IMR-90 (cell line): ENCODE data around the gene CENPX. TPM values are rescaled to one million over a fixed set of nuclear protein-coding genes. Genes with fewer than 3 reads are reported as not detected.

Source experiments
- ATAC-seq: fragments of 200-7000 bp; cut with Tn5 transposase; 2 replicates; pipeline ENCODE4 v1.9.1; 2020; ENCODE audit warnings: low read depth, mild to moderate bottlenecking, moderate library complexity
- BruUV-seq: library from RNA; stranded (reverse); fragments of 400-500 nt; replicated peaks from 2 replicates; lab custom pipeline; 2021; lab: Mats Ljungman, UMichigan
- CTCF ChIA-PET: fragments of 300-600 bp; formaldehyde crosslinking; extraction: SDS; loops from one replicate; lab custom pipeline; 2021; ENCODE audit warnings: antibody characterized with exemption; lab: Yijun Ruan, JAX
- POLR2A ChIA-PET: fragments of 300-600 bp; sonication (Branson Sonifier 250); formaldehyde crosslinking; loops from one replicate; lab custom pipeline; 2022; ENCODE audit warnings: antibody characterized with exemption; ENCODE audit not compliant: unreplicated experiment; lab: Charles Lee
- DNase-seq: peaks from one replicate; pipeline ENCODE4 v3.0.0; 2013
- H2AFZ ChIP-seq: replicated peaks from 2 replicates; pipeline ENCODE3; 2013; ENCODE audit warnings: low read length, mild to moderate bottlenecking; ENCODE audit not compliant: poor library complexity
- H2AK5ac ChIP-seq: 2 replicates; pipeline ENCODE4 v1.6.1; 2013; ENCODE audit warnings: low read depth, low read length, inconsistent platforms
- H2AK9ac ChIP-seq: replicated peaks from 2 replicates; pipeline ENCODE3; 2013; ENCODE audit warnings: mild to moderate bottlenecking, low read depth, low read length, moderate library complexity; ENCODE audit not compliant: poor library complexity
- H2BK120ac ChIP-seq: 2 replicates; pipeline ENCODE4 v1.6.1; 2013; ENCODE audit warnings: low read depth, low read length, inconsistent platforms
- H2BK15ac ChIP-seq: 3 replicates; pipeline ENCODE4 v1.6.1; 2013; ENCODE audit warnings: low read depth, low read length, inconsistent platforms
- H2BK20ac ChIP-seq: 2 replicates; pipeline ENCODE4 v1.6.1; 2013; ENCODE audit warnings: low read depth, mild to moderate bottlenecking, inconsistent platforms, low read length, moderate library complexity
- H2BK5ac ChIP-seq: 2 replicates; pipeline ENCODE4 v1.6.1; 2013; ENCODE audit warnings: mild to moderate bottlenecking, low read depth, low read length, inconsistent platforms; ENCODE audit not compliant: poor library complexity, severe bottlenecking
- H3K14ac ChIP-seq: replicated peaks from 2 replicates; pipeline ENCODE4 v1.6.1; 2013; ENCODE audit warnings: low read depth, low read length, inconsistent platforms
- H3K18ac ChIP-seq: 2 replicates; pipeline ENCODE4 v1.6.1; 2013; ENCODE audit warnings: low read depth, low read length, control low read depth
- H3K23ac ChIP-seq: 2 replicates; pipeline ENCODE4 v1.6.1; 2013; ENCODE audit warnings: low read depth, low read length, inconsistent platforms
- H3K27ac ChIP-seq: 2 replicates; pipeline ENCODE4 v1.5.1; 2013; ENCODE audit warnings: mild to moderate bottlenecking, control low read depth, low read length; ENCODE audit not compliant: insufficient read depth
- H3K27me3 ChIP-seq: 2 replicates; pipeline ENCODE4 v1.6.1; 2013; ENCODE audit warnings: low read length; ENCODE audit not compliant: control insufficient read depth, insufficient read depth
- H3K36me3 ChIP-seq: 2 replicates; pipeline ENCODE4 v1.6.1; 2013; ENCODE audit warnings: low read length, mixed read lengths; ENCODE audit not compliant: control insufficient read depth, insufficient read depth
- H3K4ac ChIP-seq: 2 replicates; pipeline ENCODE4 v1.6.1; 2013; ENCODE audit warnings: low read depth, low read length, inconsistent platforms
- H3K4me1 ChIP-seq: 2 replicates; pipeline ENCODE4 v1.6.1; 2013; ENCODE audit warnings: low read length, mixed read lengths; ENCODE audit not compliant: control insufficient read depth, insufficient read depth
- H3K4me2 ChIP-seq: 2 replicates; pipeline ENCODE4 v1.6.1; 2013; ENCODE audit warnings: low read depth, mild to moderate bottlenecking, control low read depth, low read length, moderate library complexity
- H3K4me3 ChIP-seq: 2 replicates; pipeline ENCODE4 v1.5.1; 2013; ENCODE audit warnings: low read depth, mild to moderate bottlenecking, control low read depth, low read length, moderate library complexity; ENCODE audit not compliant: insufficient read depth
- H3K56ac ChIP-seq: 2 replicates; pipeline ENCODE4 v1.6.1; 2013; ENCODE audit warnings: low read length, inconsistent platforms; ENCODE audit not compliant: insufficient read depth; ENCODE audit errors: extremely low read depth
- H3K79me1 ChIP-seq, 2 experiments: 2 replicates each; pipeline ENCODE4 v1.6.1; 2013; ENCODE audit warnings: low read length in 2 of 2, inconsistent platforms in 1 of 2, low read depth in 1 of 2
- H3K9ac ChIP-seq: 2 replicates; pipeline ENCODE4 v1.6.1; 2013; ENCODE audit warnings: low read depth, low read length, control low read depth
- H3K9me1 ChIP-seq: 2 replicates; pipeline ENCODE4 v1.6.1; 2013; ENCODE audit warnings: low read length, inconsistent platforms; ENCODE audit not compliant: insufficient read depth
- H3K9me3 ChIP-seq: 2 replicates; pipeline ENCODE4 v1.6.1; 2013; ENCODE audit warnings: low read length; ENCODE audit not compliant: control insufficient read depth, insufficient read depth
- H4K20me1 ChIP-seq: 2 replicates; pipeline ENCODE4 v1.6.1; 2013; ENCODE audit warnings: low read length, inconsistent platforms; ENCODE audit not compliant: insufficient read depth
- H4K5ac ChIP-seq: 2 replicates; pipeline ENCODE4 v1.6.1; 2013; ENCODE audit warnings: mild to moderate bottlenecking, low read depth, low read length, control low read depth
- H4K8ac ChIP-seq, 2 experiments: 2 replicates each; pipeline ENCODE4 v1.6.1; 2013; ENCODE audit warnings: low read depth in 2 of 2, low read length in 2 of 2, control low read depth in 1 of 2, inconsistent platforms in 1 of 2
- H4K91ac ChIP-seq: 2 replicates; pipeline ENCODE4 v1.6.1; 2013; ENCODE audit warnings: low read depth, low read length, inconsistent platforms; ENCODE audit not compliant: insufficient read depth
- CEBPB ChIP-seq: IDR thresholded peaks from 2 replicates; pipeline ENCODE4 v1.6.1; 2012; ENCODE audit warnings: low read depth, low read length, improper control_type of control experiment
- MAZ ChIP-seq: IDR thresholded peaks from 2 replicates; pipeline ENCODE4 v1.6.1; 2012; ENCODE audit warnings: low read depth, mild to moderate bottlenecking, low read length, improper control_type of control experiment, moderate library complexity, borderline replicate concordance
- RCOR1 ChIP-seq: IDR thresholded peaks from 2 replicates; pipeline ENCODE4 v1.6.1; 2012; ENCODE audit warnings: mild to moderate bottlenecking, low read length, improper control_type of control experiment; ENCODE audit not compliant: insufficient replicate concordance
- RFX5 ChIP-seq: IDR thresholded peaks from 2 replicates; pipeline ENCODE4 v1.8.0; 2012; ENCODE audit warnings: low read depth, mild to moderate bottlenecking, low read length, moderate library complexity
- SMC3 ChIP-seq: fragments of 150-350 bp; IDR thresholded peaks from 2 replicates; pipeline ENCODE4 v1.6.1; 2016; ENCODE audit warnings: low read depth, mild to moderate bottlenecking, antibody characterized with exemption, low read length, moderate library complexity
- WGBS, 2 experiments: methylation state at CpG; one replicate each; pipeline versions ENCODE4 v1.1.5 to v1.1.7; 2013; ENCODE audit warnings: missing lambda C conversion rate in 2 of 2; ENCODE audit not compliant: insufficient read length in 1 of 2; ENCODE audit errors: extremely low coverage in 2 of 2; 5-methylcytosine and 5-hydroxymethylcytosine counted together
- dilution Hi-C: fragments of 300-500 bp; cut with HindIII; formaldehyde crosslinking; loops from one replicate; pipeline ENCODE4 v1.14.3; 2018; ENCODE audit warnings: low sequenced_read_pairs; ENCODE audit not compliant: unreplicated experiment
- in situ Hi-C: fragments of 300-500 bp; cut with MboI; formaldehyde crosslinking; loops from 3 replicates; pipeline ENCODE4 v1.14.3; 2019; ENCODE audit warnings: low sequenced_read_pairs, inconsistent platforms, mixed read lengths
- intact Hi-C: fragments of 100-400 bp; cut with micrococcal nuclease; formaldehyde crosslinking; loops from 2 replicates; pipeline ENCODE4 v1.10.0; 2022
- polyA plus RNA-seq, 3 experiments: library from polyadenylated mRNA; depleted of rRNA; stranded (reverse); fragments of >200 nt; gene quantifications; 2 replicates each; pipeline ENCODE4 v1.2.3, GENCODE V29; 2012; ENCODE audit warnings: low replicate concordance in 1 of 3
- total RNA-seq: library from RNA; depleted of rRNA; stranded (reverse); fragments of >200 nt; gene quantifications from 2 replicates; pipeline ENCODE4 v1.2.3, GENCODE V29; 2012
- TF ChIP-seq, protein P1 (sequence below): conservative IDR thresholded peaks from 2 replicates; pipeline ENCODE4 v1.5.1; 2012; ENCODE audit warnings: mild to moderate bottlenecking, low read depth, low read length, improper control_type of control experiment
- TF ChIP-seq, protein P2 (sequence below): fragments of 150-350 bp; IDR thresholded peaks from 2 replicates; pipeline ENCODE4 v1.6.1; 2017; ENCODE audit warnings: mild to moderate bottlenecking, antibody characterized with exemption, low read length, low read depth
- TF ChIP-seq, protein P3 (sequence below): fragments of 150-350 bp; IDR thresholded peaks from 2 replicates; pipeline ENCODE4 v1.6.1; 2016; ENCODE audit warnings: low read depth, mild to moderate bottlenecking, low read length, moderate library complexity, borderline replicate concordance

Gene CENPX
- total and polyA plus RNA-seq, 2 of the 4 experiments (the other 2 are of a cell fraction): 44.8 to 86.8 TPM

DNA sequence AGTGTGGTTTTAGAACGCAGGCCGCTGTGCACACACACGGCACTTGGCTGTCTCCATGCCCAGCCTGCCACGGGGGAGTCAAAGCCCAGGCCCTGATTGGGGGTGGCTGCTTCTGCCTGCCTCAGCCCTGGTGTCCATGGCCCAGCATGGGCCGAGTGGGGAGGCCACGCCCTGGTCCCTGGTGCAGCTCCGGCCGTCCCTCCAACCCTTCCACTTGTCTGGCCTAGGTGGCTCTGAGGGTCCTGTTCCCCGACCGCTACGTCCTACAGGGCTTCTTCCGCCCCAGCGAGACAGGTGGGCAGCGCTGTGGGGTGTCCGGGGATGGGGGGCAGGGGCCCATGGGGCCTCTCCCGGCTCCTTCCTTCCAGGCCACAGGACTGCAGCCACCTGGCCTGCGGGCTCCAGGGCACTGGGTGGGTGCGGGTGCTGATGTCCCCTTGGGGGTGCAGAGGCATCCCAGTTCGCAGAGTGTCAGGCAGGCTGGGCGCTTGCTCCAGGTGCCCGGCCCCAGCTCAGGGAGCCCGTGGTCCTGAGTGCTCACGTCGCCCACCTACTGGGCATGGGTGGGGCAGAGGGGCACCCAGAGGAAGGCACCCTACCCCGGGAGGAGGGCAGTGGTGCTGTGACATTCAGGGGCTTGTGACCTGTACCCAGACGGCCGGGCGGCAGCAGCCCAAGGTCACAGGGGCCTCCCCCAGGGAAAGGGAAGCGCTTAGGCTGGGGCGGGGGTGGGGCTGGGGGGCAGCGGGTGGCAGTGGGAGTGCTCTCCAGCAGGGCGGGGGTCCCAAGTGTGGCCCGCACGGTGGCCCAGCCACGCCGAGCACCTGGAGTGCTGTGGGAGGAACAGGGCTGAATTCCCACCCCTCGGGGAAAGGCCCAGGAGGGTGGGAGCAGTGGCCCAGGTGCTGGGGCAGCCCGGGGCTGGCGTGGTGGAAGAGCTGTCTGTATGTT is 11.8 kb downstream of the CENPX start:
- Histone ChIP-seq H3K9me1 (peaks cover 5% of the 10 kb centered on the region), H3K14ac (no peak overlapping the region), H3K9ac (no peak overlapping the region), H3K27me3 (no peaks in the 10 kb centered on the region), H3K36me3 (peaks cover 3% of the 10 kb centered on the region; the same call in 1 of the 2 replicates), H3K27ac (no peak overlapping the region), H2BK5ac (no peak overlapping the region), H3K23ac (no peak overlapping the region), H3K4me3 (no peak overlapping the region), H4K91ac (no peak overlapping the region), H2AK9ac (peak overlapping the region; percentile 28), H4K5ac (no peak overlapping the region), H3K9me3 (no peaks in the 10 kb centered on the region), H2BK120ac (no peak overlapping the region), H2AK5ac (no peak overlapping the region), H4K8ac (no peak overlapping the region), H3K4ac (no peak overlapping the region), H3K4me1 (peaks cover 7% of the 10 kb centered on the region), H3K18ac (no peak overlapping the region), H2BK15ac (no peak overlapping the region), H4K20me1 (no peaks in the 10 kb centered on the region; the same call in 1 of the 2 replicates), H2BK20ac (no peak overlapping the region), H2AFZ (no peak overlapping the region), H3K79me1 (peaks cover 0 to 7% of the 10 kb centered on the region in 2 experiments; a peak in 2 of 4 replicates), H3K4me2 (no peak overlapping the region), H3K56ac (no peak overlapping the region)
- intact Hi-C loops (no loop called here), dilution Hi-C loops (no loop called here), in situ Hi-C loops (no loop called here)
- ChIA-PET POLR2A (no interaction called here), CTCF (no interaction called here)
- TF ChIP-seq, protein P1, sequence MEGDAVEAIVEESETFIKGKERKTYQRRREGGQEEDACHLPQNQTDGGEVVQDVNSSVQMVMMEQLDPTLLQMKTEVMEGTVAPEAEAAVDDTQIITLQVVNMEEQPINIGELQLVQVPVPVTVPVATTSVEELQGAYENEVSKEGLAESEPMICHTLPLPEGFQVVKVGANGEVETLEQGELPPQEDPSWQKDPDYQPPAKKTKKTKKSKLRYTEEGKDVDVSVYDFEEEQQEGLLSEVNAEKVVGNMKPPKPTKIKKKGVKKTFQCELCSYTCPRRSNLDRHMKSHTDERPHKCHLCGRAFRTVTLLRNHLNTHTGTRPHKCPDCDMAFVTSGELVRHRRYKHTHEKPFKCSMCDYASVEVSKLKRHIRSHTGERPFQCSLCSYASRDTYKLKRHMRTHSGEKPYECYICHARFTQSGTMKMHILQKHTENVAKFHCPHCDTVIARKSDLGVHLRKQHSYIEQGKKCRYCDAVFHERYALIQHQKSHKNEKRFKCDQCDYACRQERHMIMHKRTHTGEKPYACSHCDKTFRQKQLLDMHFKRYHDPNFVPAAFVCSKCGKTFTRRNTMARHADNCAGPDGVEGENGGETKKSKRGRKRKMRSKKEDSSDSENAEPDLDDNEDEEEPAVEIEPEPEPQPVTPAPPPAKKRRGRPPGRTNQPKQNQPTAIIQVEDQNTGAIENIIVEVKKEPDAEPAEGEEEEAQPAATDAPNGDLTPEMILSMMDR: no peak
- TF ChIP-seq RFX5 (no peak), MAZ (no peak), RCOR1 (no peak), SMC3 (no peak), CEBPB (no peak)
- TF ChIP-seq, protein P2, sequence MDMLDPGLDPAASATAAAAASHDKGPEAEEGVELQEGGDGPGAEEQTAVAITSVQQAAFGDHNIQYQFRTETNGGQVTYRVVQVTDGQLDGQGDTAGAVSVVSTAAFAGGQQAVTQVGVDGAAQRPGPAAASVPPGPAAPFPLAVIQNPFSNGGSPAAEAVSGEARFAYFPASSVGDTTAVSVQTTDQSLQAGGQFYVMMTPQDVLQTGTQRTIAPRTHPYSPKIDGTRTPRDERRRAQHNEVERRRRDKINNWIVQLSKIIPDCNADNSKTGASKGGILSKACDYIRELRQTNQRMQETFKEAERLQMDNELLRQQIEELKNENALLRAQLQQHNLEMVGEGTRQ: no peak
- TF ChIP-seq, protein P3, sequence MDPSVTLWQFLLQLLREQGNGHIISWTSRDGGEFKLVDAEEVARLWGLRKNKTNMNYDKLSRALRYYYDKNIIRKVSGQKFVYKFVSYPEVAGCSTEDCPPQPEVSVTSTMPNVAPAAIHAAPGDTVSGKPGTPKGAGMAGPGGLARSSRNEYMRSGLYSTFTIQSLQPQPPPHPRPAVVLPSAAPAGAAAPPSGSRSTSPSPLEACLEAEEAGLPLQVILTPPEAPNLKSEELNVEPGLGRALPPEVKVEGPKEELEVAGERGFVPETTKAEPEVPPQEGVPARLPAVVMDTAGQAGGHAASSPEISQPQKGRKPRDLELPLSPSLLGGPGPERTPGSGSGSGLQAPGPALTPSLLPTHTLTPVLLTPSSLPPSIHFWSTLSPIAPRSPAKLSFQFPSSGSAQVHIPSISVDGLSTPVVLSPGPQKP: no peak
- 93% methylated on average over 6 of the region's 39 CpGs; no CpG with 5 or more reads in 1 of the 2 experiments for WGBS, 2 experiments
- no peak for ATAC-seq
- no peak for DNase-seq
- BruUV-seq: no TSS peak
